G401.6 (cell line): Measurements from ENCODE around the gene RSRP1.
"Not testable (repeated sequence)": the region's sequence is repeated elsewhere in the genome, so short reads cannot be mapped to it uniquely, and the experiment has no call there.

Experiments
- FAIRE-seq: peaks from 2 replicates; lab custom pipeline; 2012; peaks lifted over from hg19 to GRCh38; lab: Jason Lieb, UNC

Gene RSRP1

GRCh38 chr1:25256578-25256965 is 9.3 kb upstream of the RSRP1 start:
- FAIRE-seq, result no peak

DNA sequence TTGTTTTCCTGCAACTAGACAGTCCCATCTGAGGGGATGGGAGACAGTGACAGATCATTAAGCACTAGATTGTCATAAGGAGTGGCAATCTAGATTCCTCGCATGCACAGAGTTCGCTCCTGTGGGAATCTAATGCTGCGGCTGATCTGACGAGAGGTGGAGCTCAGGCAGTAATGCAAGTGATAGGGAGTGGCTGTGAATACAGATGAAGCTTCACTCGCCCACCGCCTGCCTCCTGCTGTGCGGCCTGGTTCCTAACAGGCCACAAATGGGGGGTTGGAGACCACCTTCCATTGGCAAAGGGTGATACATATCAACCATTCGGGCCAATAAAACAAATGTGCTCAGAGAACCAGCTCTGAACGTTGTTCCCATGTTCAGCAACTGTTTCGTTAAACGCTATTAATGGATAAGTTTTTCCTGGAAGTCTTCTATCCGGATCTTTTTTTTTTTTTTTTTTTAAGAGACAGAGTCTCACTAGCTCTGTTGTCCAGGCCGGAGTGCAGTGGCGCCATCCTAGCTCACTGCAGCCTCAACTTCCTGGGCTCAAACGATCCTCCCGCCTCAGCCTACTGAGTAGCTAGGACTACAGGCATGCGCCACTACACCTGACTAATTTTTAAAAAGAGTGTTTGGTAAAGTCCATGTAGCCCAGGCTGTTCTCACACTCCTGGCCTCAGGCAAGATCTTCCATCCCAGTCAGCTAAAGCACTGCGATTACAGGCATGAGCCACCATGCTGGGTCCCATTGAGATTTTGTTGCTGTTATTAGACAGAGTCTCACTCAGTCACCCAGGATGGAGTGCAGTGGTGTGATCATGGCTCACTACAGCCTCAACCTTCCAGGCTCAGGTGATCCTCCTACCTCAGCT is 8.7 kb upstream of the RSRP1 start:
- FAIRE-seq, result no peak

DNA sequence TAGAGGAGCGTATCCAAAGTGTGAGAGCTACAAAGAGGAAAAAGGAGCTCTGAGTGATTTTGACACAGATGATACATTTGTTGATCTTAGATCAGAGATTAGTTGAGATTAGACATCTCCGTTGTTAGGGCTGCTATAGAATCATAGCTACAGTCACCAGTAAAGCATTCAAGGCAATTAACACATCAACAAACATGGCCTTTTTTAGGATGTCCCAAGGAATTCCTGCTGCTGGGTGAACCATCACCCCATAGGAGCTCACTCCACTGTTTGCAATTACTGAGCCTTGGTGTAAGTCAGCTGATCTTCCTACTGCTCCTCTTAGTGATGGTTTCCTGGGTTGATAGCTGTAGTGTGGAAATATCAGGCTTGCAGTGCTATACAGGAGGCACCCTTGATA is 6.7 kb upstream of the RSRP1 start:
- FAIRE-seq, result no peak

- FAIRE-seq, result no peak
Measured at GRCh38 chr1:25247829-25248754, 838 bp upstream of the RSRP1 start.

DNA sequence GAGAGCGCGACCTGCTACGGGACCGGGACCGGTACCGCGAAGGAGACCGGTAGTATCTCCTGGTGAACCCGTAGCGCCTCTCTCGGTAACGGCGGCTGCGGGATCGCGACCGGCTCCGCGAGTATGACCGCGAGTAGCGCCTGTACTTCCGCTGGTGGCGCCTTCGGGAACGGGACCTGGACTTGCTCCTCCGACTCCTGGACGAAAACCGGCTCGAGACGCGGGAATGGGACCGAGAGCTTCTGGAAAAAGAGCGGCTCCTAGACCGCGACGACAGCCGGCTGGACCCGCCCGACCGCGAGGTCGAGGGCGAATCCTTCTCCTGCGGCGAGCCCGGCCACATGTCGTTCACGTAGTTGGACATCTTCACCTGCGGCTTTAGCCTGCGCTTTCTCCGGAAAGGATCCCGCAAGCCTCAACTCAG is 642 bp downstream of the RSRP1 start:
- no peak for FAIRE-seq

GRCh38 chr1:25245809-25246599 is 1.2 kb downstream of the RSRP1 start:
- peak; percentile 67 for FAIRE-seq

DNA sequence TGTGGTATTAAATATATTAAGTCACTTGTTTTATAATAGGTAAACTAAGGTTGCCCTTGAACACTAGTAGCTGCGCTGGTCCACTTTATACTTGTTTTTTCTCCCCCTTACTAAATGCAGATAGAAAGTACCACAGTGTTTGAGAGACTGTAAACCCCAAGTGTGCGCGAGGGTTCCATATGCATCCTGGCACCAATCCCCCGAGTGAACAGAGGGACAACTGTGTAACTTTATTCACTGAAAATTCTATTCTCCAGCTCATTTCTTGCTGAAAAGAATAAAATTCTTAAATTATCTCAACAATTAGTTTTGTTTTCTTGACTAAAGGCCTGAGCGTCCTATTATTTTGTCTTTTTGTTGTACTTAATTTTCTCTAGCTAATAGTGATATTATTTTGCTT is 1.9 kb downstream of the RSRP1 start:
- FAIRE-seq, result no peak

GRCh38 chr1:25243907-25244306 is 3.3 kb downstream of the RSRP1 start:
- no peak for FAIRE-seq

DNA sequence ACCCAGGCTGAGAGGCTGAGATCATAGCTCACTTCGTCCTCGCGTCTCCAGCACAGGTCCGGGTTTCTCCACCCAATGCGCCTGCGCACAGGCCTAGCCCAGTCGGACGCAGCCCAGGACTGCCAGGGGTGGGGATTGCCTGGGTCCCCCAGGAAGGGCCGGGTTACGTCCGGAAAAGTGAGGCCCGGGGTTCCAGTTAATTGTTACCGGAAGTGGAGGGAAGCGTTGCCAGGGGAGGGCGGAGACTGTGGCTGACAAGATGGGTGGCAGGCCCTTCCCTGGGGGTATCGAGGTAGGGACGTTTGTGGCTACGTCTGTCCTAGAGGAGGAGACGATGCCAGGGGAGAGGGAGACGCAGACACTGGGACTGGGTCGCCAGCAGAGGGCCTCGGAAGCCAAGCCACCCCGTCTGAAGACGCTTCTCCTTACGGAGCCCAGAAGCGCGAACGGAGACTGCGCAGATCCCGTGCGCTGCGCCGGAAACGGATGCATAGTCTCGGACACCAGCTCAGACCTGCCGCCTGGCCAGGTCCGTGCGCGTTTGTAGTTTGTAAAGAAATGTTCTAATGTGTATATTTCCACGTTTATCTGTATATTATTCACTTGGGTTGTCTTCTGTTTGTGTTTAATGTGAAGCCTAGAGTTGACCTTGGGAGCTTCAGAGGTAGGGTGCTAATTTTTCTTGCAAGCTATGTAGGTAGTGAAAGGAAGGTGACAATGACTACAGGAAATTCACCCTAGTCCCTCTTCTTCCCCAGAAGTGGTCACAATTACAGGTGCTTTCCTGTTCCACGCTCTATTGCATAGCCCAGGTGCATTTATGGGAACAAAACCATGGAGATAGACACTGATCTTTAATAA is 7.3 kb downstream of the RSRP1 start:
- FAIRE-seq, result peak; percentile 94

DNA sequence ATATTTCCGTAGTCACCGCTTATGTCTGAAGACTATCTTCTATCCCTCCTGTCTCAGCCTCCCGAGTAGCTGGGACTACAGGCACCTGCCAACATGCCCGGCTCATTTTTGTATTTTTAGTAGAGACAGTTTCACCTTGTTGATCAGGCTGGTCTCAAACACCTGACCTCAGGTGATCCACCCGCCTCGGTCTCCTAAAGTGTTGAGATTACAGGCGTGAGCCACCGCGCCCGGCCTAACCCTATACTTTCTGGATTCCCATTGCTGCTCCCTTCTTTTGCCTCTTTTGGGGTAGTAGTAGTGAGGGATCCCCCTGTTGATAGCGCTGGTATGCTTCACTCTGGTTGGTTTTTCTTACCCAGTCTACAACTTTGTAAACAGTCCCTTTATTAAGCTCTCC is 9.2 kb downstream of the RSRP1 start:
- FAIRE-seq, result no peak

DNA sequence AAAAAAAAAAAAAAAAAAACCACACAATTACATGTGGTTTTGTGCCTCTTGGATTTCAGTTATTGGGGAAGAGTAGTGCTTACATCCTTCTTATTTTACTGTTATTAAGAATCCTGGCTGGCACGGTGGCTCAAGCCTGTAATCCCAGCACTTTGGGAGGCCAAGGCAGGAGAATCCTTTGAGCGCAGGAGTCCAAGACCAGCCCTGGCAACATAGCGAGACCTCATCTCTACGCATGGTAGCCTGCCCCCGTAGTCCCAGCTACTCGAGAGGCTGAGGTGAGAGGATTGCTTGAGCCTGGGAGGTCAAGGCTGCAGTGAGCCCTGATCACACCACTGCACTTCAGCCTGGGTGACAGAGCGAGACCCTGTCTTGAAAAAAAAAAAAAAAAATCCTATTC is 11.0 kb downstream of the RSRP1 start:
- not testable (repeated sequence) for FAIRE-seq

DNA sequence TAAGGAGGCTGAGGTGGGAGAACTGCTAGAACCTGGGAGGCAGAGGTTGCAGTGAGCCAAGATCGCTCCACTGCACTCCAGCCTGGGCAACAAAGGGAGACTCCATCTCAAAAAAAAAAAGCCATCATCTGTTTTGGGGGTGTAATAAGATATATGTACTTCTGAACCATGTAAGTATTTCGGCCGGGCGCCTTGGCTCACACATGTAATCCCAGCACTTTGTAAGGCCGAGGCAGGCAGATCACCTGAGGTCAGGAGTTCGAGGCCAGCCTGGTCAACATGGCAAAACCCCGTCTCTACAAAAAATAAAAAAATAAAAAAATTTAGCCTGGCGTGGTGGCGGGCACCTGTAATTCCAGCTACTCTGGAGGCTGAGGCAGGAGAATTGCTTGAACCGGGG is 11.8 kb downstream of the RSRP1 start:
- FAIRE-seq, result not testable (repeated sequence)

GRCh38 chr1:25232866-25233784 is 14.1 kb downstream of the RSRP1 start:
- FAIRE-seq, result peak; percentile 97

GRCh38 chr1:25232027-25232865 is 15.0 kb downstream of the RSRP1 start, which contains the start of gene SYF2:
Gene SYF2 (minus strand): TSS chr1:25232502. CDS start chr1:25232467, 35 bp downstream.
- FAIRE-seq, result peak; percentile 95

GRCh38 chr1:25223471-25223870 is 23.8 kb downstream of the RSRP1 start:
- no peak for FAIRE-seq

DNA sequence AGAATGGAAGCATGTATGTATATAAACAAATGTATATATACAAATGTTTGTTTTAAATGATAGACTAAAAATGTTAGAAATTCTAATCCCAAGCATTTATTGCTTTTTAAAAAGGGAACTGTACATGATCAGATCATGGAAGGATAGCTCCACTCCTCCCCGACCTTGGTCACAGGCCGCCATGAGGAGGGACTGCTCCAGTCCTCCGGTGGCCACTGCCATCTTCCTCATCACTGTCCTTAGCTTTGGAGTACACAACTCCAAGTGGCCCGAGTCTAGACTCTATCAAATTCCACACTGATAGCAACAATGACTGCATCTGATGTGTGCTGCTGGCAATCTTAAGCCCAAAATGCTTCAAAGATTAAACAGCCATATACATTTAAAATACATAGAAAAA is 24.6 kb downstream of the RSRP1 start:
- FAIRE-seq, result no peak

DNA sequence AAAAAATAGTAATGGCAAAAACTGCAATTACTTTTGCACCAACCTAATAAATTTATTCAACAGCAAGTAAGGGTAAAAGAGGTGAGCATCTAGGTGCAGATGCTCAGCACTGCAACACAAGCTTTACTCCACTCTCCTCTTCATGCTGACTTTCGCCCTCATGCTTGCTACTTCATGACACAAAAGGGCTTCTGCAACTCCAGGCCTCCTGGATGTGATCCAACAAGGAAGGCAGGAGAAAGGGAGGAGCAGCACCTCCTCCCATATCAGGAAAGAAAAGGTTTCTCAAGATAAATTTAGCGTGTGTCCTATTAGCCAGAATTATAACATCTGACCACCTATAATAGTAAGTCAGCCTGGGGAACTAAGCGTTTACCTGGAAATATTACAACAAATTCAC is 26.6 kb downstream of the RSRP1 start:
- no peak for FAIRE-seq

DNA sequence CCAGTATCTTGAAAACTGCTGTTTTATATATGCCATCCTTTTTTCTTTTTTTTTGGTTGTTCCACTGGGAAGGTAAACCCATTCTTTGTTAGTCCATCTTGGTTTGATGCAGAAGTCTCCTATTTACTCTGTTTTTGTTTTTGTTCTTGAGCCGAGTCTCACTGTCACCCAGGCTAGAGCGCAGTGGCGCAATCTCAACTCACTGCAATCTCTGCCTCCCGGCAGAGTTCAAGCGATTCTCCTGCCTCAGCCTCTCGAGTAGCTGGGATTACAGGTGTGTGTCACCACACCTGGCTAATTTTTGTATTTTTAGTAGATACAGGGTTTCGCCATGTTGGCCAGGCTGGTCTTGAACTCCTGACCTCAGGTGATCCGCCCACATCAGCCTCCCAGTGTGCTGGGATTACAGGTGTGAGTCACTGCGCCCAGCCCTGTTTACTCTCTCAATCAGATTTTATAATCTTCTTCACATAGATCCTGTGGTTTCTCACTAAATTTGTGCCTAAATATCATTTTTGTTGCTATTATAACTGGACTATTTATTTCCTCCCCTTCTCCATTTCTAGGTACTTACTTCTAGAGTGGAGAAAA is 27.5 kb downstream of the RSRP1 start:
- no peak for FAIRE-seq
